B cell (primary cell): ENCODE measurements around the gene MELK. TPM values are rescaled to one million over a fixed set of nuclear protein-coding genes. Genes with fewer than 3 reads are reported as not detected.
A peak's percentile ranks its signal among the peaks of the same experiment; 100 is the strongest.

Experiments
- ATAC-seq: fragments of 200-7000 bp; cut with Tn5 transposase; one replicate; pipeline ENCODE4 v1.10.0; 2021; ENCODE audit warnings: low read depth, mild to moderate bottlenecking, moderate number of reproducible peaks, moderate library complexity
- CTCF ChIA-PET: fragments of 350-600 bp; sonication (Branson Sonifier 250); formaldehyde crosslinking; loops from one replicate; lab custom pipeline; 2021; ENCODE audit warnings: antibody characterized with exemption, inconsistent platforms; lab: Charles Lee
- POLR2A ChIA-PET: fragments of 350-600 bp; sonication (Branson Sonifier 250); formaldehyde crosslinking; loops from one replicate; lab custom pipeline; 2021; ENCODE audit warnings: antibody characterized with exemption; lab: Charles Lee
- DNase-seq: peaks from one replicate; pipeline ENCODE4 v3.0.0; 2013
- H2AFZ ChIP-seq: 2 replicates; pipeline ENCODE4 v1.6.1; 2012; ENCODE audit warnings: mild to moderate bottlenecking, low read depth, low read length; ENCODE audit not compliant: insufficient read depth, poor library complexity, severe bottlenecking
- H3K27ac ChIP-seq, 2 donors: 1 replicate in 1 of 2; 2 replicates in 1 of 2; pipeline ENCODE4 v1.5.1; 2012 to 2013; ENCODE audit warnings: low read length in 2 of 2, mild to moderate bottlenecking in 2 of 2, moderate library complexity in 1 of 2
- H3K27me3 ChIP-seq, 4 experiments: fragments of 200-600 bp in 1 of 4; sonication (generic) in 1 of 4; replicated peaks in 1 of 4; 1 replicate in 2 of 4; 2 replicates in 2 of 4; pipeline versions ENCODE4 v1.6.1 to v1.7.0; 2013 to 2016; ENCODE audit warnings: low read length in 3 of 4, mild to moderate bottlenecking in 2 of 4, mixed read lengths in 1 of 4, moderate library complexity in 1 of 4; ENCODE audit not compliant: insufficient read depth in 4 of 4, control insufficient read depth in 3 of 4; ENCODE audit errors: control extremely low read depth in 1 of 4
- H3K36me3 ChIP-seq, 2 experiments: replicated peaks in 1 of 2; 1 replicate in 1 of 2; 2 replicates in 1 of 2; pipeline versions ENCODE4 v1.6.1 to v1.7.1; 2013; ENCODE audit warnings: low read length in 1 of 2; ENCODE audit not compliant: insufficient read depth in 2 of 2, control insufficient read depth in 1 of 2; ENCODE audit errors: control extremely low read depth in 1 of 2, extremely low read depth in 1 of 2
- H3K4me1 ChIP-seq, 2 donors: fragments of 200-600 bp in 1 of 2; sonication (generic) in 1 of 2; 1 replicate in 1 of 2; 2 replicates in 1 of 2; pipeline versions ENCODE4 v1.5.1 to v1.6.1; 2013 to 2017; ENCODE audit warnings: low read length in 2 of 2; ENCODE audit not compliant: control insufficient read depth in 2 of 2, insufficient read depth in 2 of 2
- H3K4me2 ChIP-seq: replicated peaks from 2 replicates; pipeline ENCODE3; 2012; ENCODE audit warnings: mild to moderate bottlenecking, low read depth, low read length; ENCODE audit not compliant: poor library complexity, severe bottlenecking
- H3K4me3 ChIP-seq, 5 experiments: fragments of 200-600 bp in 1 of 5; sonication (generic) in 1 of 5; 1 replicate in 3 of 5; 2 replicates in 2 of 5; pipeline versions ENCODE4 v1.5.1 to v1.7.0; 2011 to 2016; ENCODE audit warnings: low read length in 4 of 5, mild to moderate bottlenecking in 4 of 5, low read depth in 2 of 5, control low read depth in 1 of 5, moderate library complexity in 1 of 5; ENCODE audit not compliant: insufficient read depth in 1 of 5; ENCODE audit errors: control extremely low read depth in 1 of 5, extremely low read depth in 1 of 5
- H3K79me2 ChIP-seq: fragments of 200-600 bp; sonication (generic); one replicate; pipeline ENCODE4 v1.6.0; 2016; ENCODE audit warnings: low read length; ENCODE audit not compliant: control insufficient read depth, insufficient read depth
- H3K9ac ChIP-seq: fragments of 200-600 bp; sonication (generic); 2 replicates; pipeline ENCODE4 v1.6.1; 2017; ENCODE audit warnings: mild to moderate bottlenecking, low read length, moderate library complexity
- H3K9me3 ChIP-seq, 3 donors: one replicate each; pipeline versions ENCODE4 v1.6.1 to v1.7.1; 2013; ENCODE audit warnings: low read length in 2 of 3; ENCODE audit not compliant: control insufficient read depth in 2 of 3, insufficient read depth in 1 of 3; ENCODE audit errors: control extremely low read depth in 1 of 3
- H4K20me1 ChIP-seq: 2 replicates; pipeline ENCODE4 v1.6.0; 2012; ENCODE audit warnings: mild to moderate bottlenecking, low read length; ENCODE audit not compliant: insufficient read depth, control insufficient read depth, poor library complexity, severe bottlenecking
- H3K27ac Mint-ChIP-seq: one replicate; pipeline ENCODE4 v1.8.0; 2021; ENCODE audit warnings: mixed read lengths
- H3K27me3 Mint-ChIP-seq: one replicate; pipeline ENCODE4 v1.8.0; 2021; ENCODE audit warnings: mixed read lengths
- H3K4me1 Mint-ChIP-seq: one replicate; pipeline ENCODE4 v1.8.0; 2021; ENCODE audit warnings: mixed read lengths
- H3K4me3 Mint-ChIP-seq: one replicate; pipeline ENCODE4 v1.8.0; 2021; ENCODE audit warnings: mixed read lengths
- H3K9me3 Mint-ChIP-seq: one replicate; pipeline ENCODE4 v1.8.0; 2022; ENCODE audit warnings: mixed read lengths; ENCODE audit not compliant: insufficient read depth
- CTCF ChIP-seq: fragments of 200-600 bp; IDR thresholded peaks from one replicate; pipeline ENCODE4 v1.8.0; 2022; ENCODE audit warnings: antibody characterized with exemption, mild to moderate bottlenecking
- EZH2 ChIP-seq: IDR thresholded peaks from 2 replicates; pipeline ENCODE4 v1.6.1; 2012; ENCODE audit warnings: borderline replicate concordance, low read depth, mild to moderate bottlenecking, moderate library complexity, low read length; ENCODE audit not compliant: insufficient read depth, poor library complexity, severe bottlenecking
- WGBS: methylation state at CpG from one replicate; pipeline ENCODE4 v1.1.5; 2013; ENCODE audit warnings: missing lambda C conversion rate; ENCODE audit not compliant: insufficient coverage; 5-methylcytosine and 5-hydroxymethylcytosine counted together
- intact Hi-C: fragments of 100-400 bp; cut with micrococcal nuclease; formaldehyde crosslinking; loops from one replicate; pipeline ENCODE4 v1.10.0; 2022
- polyA plus RNA-seq: library from polyadenylated mRNA; depleted of rRNA; stranded (reverse); fragments of >200 nt; gene quantifications from 2 replicates; pipeline ENCODE4 v1.2.3, GENCODE V29; 2012
- total RNA-seq, 2 donors: library from RNA; stranded (reverse); fragments of 120-200 nt in 1 of 2; gene quantifications; 1 replicate in 1 of 2; 2 replicates in 1 of 2; pipeline versions ENCODE4 v1.2.3 to v1.2.4, GENCODE V29; 2013 to 2022

The MELK gene
- total and polyA plus RNA-seq, 2 donors (not counting 1 experiment from before 2014, with no cell fraction given): 0.17 to 0.18 TPM

GRCh38 chr9:36622121-36622520 lies 49.4 kb downstream of the MELK start:
- Histone ChIP-seq H3K4me2 (no peak overlapping the region), H3K27me3 (no peaks in the 10 kb centered on the region), H3K9ac (no peak overlapping the region), H3K79me2 (no peaks in the 10 kb centered on the region), H3K36me3 (no peaks in the 10 kb centered on the region), H2AFZ (no peak overlapping the region), H3K4me3 (no peak overlapping the region), H3K27ac (no peak overlapping the region), H3K9me3 (no peaks in the 10 kb centered on the region), H3K4me1 (no peaks in the 10 kb centered on the region), H4K20me1 (no peaks in the 10 kb centered on the region)
- intact Hi-C loops: no loop called here
- ATAC-seq (no peak), DNase-seq (no peak)
- Mint-ChIP-seq H3K27me3 (no peaks in the 10 kb centered on the region), H3K27ac (no peak overlapping the region), H3K4me3 (no peak overlapping the region), H3K9me3 (no peaks in the 10 kb centered on the region), H3K4me1 (no peaks in the 10 kb centered on the region)
- no CpG with 5 or more reads among the region's 6 CpGs for WGBS
- ChIA-PET CTCF (no interaction called here), POLR2A (no interaction called here)
- TF ChIP-seq CTCF (no peak), EZH2 (no peak)

GRCh38 chr9:36623280-36623679 lies 50.6 kb downstream of the MELK start:
- TF ChIP-seq CTCF: no peak
- TF ChIP-seq EZH2: no peak
- H3K79me2 ChIP-seq: no peaks in the 10 kb centered on the region
- no peaks in the 10 kb centered on the region for H3K27me3 ChIP-seq
- no peak overlapping the region for H3K4me2 ChIP-seq
- ATAC-seq: no peak
- DNase-seq: no peak
- ChIA-PET POLR2A (no interaction called here), CTCF (interaction anchor here (1.8 to 3.0 kb wide), 2 partner anchors 10 to 106 kb away, joined by 7 to 11 read pairs; no protein-coding TSS in a partner anchor)
- no peaks in the 10 kb centered on the region for H3K9me3 Mint-ChIP-seq
- no peaks in the 10 kb centered on the region for H3K9me3 ChIP-seq
- H3K27me3 Mint-ChIP-seq: no peaks in the 10 kb centered on the region
- H3K4me3 ChIP-seq: no peak overlapping the region
- no peak overlapping the region for H3K27ac Mint-ChIP-seq
- no peaks in the 10 kb centered on the region for H3K36me3 ChIP-seq
- H3K27ac ChIP-seq: no peak overlapping the region
- no peak overlapping the region for H3K9ac ChIP-seq
- no peak overlapping the region for H3K4me3 Mint-ChIP-seq
- no peaks in the 10 kb centered on the region for H4K20me1 ChIP-seq
- intact Hi-C loops: no loop called here
- no peaks in the 10 kb centered on the region for H3K4me1 Mint-ChIP-seq
- no peaks in the 10 kb centered on the region for H3K4me1 ChIP-seq
- WGBS: 100% methylated on average over 3 of the region's 3 CpGs
- peak overlapping the region; percentile 2 for H2AFZ ChIP-seq
